ENCODE data around the gene AUH.

GRCh38 chr9:91408475-91408874 lies 46.8 kb upstream of the AUH start:
- TF ChIP-seq CTCF (IDR thresholded peaks at IDR 0.05) = no peak
- TF ChIP-seq POLR2A (IDR thresholded peaks at IDR 0.05) = no peak

All from esophagus squamous epithelium (tissue), 4 donors.